Suppressor macrophage treated with lipopolysaccharide for 1 hour (primary cell): ENCODE results near the gene SLC17A1.
A peak's percentile ranks its signal among the peaks of the same experiment; 100 is the strongest.

Experiments
- DNase-seq, 3 donors: peaks; one replicate each; pipeline ENCODE4 v3.0.0-alpha.2; 2020 to 2022

Gene SLC17A1

DNA sequence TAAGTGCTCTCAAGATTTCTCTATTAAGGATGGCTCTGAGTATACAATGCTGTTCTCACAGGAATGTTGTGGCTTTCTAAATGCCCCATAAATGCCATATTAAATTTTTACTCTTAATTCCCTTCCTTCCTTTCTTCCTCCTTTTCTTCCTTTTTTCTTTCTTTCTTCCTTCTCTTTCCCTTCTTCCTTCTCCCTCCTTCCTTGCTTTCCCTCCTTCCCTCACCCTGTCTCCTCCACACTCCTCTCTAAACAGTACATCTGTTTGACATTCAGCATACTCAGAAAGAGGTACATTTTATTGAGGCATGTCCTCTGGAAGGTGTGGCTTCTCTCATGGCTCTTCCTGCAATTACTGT lies 433 bp upstream of the SLC17A1 start:
- no peak for DNase-seq

DNA sequence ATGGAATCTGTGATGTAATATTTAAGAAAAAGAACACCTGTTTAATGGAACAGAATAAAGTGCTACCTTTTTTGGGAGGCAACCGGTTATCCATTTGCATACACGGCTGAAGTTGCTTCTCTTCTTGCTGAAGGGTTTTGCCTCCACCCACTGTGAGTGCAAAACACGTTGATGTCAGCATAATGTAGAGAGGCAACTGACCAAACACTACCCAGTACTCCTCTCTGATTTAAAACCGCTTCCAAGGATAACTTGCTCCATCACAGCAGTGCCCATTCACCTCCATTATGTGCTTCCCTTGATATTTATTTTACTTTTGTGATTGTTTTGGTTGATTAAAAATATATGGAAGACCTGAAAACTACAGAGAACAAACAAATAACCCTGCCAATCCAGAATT lies 1.4 kb downstream of the SLC17A1 start:
- DNase-seq = no peak

DNA sequence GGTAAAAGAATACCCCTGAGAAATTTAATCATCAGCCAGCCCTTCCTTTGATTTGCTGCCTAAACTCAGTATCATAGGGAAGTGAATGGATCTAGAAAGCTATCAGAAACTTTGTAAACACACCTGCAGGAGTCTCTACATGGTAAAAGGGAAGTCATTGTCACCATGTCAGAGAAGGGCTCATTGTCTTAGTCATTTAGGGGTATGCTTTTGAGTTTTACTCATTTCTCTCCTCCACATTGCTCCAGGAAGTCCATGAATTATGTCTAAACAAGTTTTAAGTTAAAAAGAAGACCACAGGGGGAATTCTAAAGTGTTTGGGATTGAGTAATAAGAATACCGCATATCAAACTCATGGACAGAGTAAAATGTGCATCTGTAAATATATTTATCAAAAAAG lies 2.5 kb downstream of the SLC17A1 start:
- no peak for DNase-seq

DNA sequence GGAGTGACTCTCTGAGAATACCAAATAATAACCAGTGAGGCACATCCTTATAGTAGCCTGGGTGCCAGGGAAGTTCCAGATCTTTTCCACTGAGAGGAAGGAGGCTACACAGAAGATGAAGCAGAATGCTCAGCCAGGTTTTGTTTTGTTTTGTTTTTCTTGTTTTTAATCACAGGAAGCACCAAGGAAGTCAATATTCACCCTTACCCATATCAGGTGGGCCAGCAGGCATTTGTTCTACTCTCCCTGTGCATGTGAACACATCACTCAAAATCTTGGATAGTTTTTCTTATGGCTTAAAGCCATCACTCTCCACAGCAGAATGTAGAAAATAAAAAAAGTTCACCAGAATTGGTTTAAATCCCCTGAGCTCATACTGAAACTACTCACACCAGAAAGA lies 10.5 kb downstream of the SLC17A1 start:
- DNase-seq = no peak

DNA sequence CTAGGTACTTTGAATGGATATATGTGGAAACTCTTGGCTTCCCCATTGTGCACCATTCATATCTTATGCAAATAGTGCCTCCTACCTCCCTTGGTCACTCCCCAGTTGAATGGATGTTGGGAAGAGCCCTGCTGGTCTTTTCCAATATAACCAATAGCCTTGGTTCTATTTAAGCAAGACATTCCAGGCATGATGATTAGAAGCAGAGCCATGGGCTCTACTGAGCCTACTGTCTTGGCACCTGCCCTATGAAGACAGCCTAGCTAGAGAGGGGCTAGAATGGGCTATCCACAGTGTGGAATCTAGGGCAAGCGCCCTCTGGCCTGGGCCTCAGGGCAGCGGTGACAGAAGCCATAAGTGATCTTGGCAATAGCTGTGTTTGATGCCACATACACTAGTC lies 15.6 kb downstream of the SLC17A1 start:
- DNase-seq = no peak

DNA sequence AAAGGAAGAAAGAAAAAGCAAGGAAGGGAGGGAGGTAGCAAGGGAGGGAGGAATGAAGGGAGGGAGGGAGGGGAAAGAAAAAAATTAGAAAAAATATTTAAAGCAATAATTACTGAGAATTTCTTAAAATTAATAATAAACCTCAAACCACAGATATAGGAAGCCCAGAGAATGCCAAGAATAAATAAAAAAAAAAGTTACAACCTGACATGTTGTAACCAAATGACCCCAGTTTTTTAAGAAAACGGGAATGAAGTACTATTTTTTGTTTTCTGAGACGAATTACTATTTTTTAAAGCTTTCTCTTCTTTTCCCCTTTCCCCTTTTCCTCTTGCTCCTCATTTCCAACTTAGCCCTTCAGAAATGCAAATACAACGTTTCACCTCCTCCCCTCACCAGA lies 16.7 kb downstream of the SLC17A1 start:
- DNase-seq = no peak

DNA sequence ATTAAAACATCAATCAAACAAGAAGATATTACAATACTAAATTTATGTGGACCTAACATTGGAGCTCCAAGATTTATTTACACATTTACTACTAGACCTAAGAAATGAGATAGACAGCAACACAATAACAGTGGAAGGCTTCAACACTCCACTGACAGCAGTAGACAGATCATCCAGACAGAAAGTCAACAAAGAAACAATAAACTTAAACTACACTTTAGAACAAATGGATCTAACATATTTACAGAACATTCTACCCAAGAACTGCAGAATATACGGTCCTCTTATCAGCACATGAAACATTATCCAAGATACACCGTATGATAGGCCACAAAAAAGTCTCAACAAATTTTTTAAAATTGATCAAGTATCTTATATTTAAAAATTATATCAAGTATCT lies 27.0 kb downstream of the SLC17A1 start:
- no peak for DNase-seq

DNA sequence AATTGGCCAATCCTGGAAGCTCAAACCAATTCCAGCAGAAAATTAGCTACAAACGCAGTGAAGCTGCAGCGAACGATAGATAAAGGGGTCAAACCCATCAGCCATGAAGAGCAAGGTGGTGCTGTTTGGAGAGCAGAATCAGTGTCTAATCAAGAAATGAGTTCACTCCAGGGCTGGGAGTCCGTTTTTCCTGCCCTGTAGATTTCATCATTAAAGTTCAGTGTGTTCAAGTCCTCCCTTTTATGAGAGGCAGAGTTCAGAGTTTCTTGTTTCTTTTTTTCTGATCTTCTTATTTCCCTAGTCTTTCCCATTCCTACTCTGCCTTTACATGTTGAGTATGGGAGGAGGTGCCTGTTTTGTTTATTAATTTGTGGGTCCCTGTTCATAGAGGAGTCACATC lies 30.4 kb downstream of the SLC17A1 start:
- no peak for DNase-seq

DNA sequence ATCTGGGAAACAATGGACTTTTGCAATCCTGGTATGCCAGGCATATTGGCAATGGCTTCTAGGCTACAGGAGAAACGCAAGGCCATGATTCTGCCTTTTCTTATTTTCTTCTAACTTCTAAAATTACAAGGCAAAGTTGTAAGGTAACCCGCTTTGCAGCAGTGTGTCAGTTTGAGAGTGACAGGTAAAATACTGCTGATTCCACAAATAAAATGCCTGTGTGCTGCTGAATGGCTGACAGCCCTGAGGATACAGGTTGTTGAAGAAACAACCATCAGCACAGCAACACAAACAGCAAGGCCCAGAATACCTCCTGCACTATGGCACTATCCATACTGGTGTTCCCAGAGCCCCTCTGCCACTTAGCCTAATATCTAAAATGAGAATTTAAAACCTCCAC lies 37.1 kb downstream of the SLC17A1 start:
- no peak for DNase-seq

DNA sequence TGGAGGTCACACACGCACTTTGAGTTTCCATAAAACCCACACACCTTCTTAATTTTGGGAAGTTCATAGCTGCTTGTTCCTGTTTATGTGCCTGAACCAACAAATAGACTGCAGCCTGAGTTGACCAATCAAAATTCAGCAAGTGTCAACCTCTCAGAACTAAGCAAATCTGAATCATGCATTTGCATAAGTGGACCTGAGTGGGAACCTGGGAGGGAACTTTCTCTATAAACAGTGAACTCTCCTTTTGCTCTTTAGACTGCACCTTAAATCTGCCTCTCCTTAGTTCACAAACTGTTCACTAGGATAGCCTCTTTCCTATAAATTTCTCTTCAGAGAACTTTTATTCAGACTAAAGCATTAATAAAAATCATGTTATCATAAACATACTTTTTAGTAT lies 37.9 kb downstream of the SLC17A1 start:
- peak in 2 of 3 donors; percentile 3 to 16 for DNase-seq

DNA sequence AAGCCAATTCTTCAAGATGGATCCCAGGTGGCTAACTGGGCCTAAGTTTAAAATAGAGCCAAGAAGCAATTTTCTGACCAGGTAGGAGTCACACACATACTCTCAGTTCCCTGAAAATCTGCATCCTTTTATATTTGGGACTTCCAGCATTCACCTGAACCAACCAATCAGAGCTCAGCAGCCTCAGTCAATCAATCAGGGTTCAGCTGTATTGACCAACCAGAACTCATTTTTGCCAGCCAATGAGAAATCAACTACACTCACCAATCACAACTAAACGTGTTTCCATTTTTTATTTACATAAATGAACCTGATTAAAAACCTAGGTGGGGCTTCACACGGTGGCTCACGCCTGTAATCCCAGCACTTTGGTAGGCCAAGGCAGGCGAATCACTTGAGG lies 39.8 kb downstream of the SLC17A1 start:
- no peak for DNase-seq

DNA sequence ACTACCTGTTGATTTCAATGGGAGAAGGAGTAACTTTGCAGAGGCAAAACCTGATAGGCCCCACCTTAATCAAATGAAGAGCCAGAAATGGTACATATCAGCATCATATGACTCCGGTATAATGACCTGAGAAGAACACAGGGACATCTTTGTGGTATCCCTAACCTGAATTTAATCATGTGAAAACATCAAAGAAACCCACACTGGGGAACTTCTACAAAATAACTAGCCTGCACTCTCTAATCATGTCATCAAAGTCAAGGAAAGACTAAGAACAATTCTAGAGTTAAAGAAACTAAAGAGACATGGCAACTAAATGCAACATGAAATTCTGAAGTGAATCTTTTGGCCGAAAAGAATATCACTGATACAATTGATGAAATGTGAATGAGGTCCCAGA lies 42.4 kb downstream of the SLC17A1 start:
- no peak for DNase-seq

DNA sequence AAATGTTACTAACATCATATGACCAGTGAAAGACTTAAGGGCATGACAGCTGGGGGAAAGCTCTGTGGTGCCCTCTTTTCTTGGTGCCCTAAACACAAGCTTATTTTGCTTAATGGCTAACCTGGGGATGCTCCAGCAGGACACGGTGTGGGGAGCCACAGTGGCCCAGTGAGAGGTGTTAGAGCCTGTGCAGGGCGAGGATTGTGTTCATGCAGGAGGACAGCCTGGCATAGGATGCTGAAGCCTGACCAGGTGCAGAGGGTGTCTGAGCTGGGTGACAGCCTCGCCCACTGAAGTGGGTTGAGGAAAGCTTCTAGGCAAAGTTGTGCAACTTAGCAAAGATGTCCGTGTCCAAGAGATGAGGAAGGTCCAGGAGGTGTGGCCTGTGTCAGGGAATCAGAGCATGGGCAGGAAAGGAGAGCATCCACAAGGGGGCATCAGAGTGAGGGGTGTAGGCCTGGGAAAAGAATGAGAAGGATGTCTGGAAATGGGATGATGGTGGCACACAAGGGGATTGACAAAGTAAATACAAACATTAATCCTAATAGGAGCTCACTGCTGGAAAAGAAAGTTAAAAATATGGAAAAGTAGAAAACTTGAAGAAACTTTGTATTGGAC lies 43.4 kb downstream of the SLC17A1 start:
- peak; percentile 56 to 79 (median 74) for DNase-seq

DNA sequence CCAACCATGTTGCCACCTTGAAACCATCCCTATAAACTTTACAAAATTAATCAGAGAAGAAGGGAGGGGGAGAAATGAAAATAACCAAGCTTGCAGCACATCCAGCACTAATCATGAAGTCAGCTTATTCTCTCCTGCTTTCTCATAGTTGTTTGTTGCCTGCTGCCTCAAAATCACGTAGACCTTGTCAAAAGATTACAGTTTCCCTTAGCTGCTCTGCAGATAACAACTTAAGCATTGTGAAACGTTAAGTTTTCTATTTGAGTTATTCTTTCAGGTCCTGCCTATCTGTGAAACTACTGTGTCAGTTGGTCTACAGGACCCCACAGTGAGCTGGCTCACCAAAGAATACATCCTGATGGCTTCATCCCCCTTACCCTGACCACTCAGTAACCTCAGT lies 44.4 kb downstream of the SLC17A1 start:
- no peak for DNase-seq

DNA sequence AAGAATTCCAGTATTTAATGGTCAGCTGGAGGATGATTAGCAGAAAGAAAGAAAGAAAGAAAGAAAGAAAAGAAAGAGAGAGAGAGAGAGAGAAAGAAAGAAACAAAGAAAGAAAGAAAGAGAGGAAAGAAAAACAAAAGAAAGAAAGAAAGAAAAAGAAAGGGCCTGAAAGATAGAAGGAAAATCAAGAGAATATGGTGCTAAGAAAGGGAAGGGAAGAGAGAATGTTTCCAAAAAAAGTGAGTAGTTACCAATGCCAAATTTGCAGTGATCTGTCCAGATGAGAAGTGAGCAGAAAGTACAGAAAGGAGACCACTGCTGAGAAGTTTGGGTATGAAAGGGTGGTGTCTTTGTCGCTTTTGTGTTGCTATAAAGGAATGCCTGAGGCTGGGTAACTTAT lies 50.7 kb downstream of the SLC17A1 start:
- DNase-seq = no peak

DNA sequence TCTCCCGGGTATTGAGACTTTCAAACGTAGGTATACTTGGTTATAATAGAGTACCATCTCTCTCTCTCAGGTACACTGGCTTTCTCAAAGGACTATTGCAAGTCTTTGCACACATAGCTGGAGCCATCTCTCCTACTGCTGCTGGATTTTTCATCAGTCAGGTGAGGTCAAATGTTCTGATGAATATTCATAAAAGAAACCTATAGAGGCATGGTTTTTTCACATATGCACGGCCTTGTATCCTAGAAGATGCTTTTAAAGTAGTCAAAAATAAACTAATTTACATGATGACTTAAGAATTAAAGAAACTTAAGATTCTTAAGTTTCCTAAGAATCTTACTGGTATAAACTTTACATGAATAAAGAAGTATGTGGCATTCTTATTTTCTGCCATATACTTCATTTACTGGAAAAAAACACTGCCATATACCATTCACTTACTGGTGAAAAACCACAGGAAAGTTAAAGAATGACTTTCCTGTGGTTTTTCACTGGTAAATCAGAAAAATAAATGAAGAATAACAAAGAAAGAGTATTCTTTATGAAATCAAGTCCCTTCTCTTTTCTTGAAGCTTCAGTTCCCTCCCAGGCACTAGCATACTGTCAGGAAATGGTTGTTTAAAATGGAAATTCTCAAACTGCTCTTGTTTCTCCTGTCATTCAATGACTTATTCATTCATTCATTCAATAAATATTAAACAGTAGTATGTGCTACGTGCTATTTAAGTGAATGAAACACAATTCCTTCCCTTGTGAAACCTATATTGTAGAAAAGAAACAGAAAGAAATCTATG lies 53.8 kb downstream of the SLC17A1 start:
- DNase-seq = no peak

DNA sequence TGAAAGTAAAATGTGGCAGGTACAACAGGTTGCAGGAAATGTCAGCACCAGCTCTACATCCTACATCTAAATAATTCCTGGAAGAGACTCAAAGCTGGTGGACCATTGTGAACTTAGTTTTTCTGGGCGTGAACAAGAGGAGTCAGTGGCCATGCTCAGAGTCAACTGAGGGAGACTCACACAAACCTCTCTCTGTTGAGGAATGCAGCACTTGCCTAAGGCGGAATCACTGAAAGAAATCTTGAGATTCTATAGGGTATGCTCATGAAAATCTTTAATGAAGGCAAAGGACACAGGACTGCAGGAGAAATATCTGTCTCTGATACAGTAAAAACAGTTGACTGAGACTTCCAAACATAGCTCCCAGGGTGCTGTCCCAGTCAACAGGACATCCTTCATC lies 54.8 kb downstream of the SLC17A1 start:
- no peak for DNase-seq

DNA sequence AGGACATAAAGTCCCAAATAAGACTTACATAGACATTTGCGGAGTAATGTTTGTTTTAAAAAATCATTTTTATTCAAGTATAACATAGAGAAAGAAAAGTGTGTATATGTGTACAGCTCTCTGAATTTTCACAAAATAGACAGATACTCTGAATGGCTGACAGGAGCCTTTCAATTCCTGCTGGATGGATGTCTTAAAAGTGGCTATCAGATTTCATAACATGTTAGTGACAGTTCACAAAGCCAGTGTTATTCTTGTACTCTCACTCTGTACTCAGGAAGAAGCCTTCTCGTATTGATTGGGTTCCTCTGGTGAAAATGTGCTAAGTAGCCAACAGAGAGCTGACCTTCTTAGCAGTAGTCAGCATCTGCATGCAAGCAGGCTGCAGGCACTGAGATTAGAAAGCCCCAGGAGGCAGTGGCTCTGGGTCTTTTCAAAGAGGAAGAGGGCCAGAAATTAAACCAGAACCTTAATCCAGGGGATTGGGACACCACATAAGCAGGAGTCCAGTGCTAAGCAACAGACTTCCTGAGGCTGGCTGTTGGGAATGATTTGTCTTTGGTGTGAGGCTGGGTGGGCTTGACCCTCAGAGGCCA lies 57.6 kb downstream of the SLC17A1 start:
- no peak for DNase-seq

DNA sequence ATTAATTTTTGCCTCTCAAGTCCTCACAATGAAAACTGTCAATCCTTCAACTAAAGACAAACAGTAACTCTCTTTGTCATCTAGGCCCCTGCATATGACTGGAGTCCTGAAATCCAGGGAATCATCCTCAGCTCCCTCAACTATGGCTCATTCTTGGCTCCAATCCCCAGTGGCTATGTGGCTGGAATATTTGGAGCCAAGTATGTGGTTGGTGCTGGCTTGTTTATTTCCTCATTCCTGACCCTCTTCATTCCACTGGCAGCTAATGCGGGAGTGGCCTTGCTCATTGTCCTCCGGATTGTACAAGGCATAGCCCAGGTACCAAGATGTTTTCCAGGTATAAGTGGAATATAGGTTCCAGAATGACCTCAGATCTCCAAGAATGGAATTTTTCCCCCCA lies 61.9 kb downstream of the SLC17A1 start:
- DNase-seq = no peak

DNA sequence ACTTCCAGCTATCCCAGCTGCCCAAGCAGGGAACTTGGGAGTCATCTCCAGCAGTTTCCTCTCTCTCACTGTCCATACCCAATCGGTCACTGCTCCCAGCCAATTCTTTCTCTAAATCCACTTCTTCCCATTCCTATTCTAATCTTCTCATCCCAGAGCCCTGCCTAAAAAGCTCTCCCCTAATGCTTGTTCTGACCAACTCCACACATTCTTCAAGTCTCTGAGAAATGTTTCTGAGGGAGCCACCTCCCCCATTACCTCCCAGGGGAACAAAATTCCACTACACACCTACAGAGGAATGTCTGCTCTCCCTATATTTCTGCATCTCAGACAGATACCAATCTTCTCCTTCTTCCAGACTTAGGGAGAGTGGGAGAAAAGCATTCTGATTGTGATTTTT lies 63.3 kb downstream of the SLC17A1 start:
- DNase-seq = no peak

DNA sequence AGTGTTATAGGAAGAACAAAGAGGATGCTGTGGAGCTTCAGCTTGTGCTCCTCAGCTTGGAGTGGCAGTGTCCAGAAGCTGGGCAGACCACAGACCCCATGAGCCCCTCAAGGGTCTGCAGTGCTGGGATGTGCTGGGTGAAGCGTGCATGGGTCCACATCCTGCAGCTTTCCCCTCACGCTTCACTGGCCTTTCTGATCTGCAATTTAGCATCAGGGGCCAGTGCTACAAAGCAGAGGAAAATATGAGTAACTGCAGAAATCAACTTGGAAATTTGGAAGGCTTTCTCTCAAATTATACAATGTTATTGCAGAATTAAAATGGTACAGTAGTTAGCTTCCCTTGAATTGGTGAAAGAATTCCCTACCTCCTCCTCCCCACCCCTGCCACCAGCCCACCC lies 67.2 kb downstream of the SLC17A1 start:
- no peak for DNase-seq

DNA sequence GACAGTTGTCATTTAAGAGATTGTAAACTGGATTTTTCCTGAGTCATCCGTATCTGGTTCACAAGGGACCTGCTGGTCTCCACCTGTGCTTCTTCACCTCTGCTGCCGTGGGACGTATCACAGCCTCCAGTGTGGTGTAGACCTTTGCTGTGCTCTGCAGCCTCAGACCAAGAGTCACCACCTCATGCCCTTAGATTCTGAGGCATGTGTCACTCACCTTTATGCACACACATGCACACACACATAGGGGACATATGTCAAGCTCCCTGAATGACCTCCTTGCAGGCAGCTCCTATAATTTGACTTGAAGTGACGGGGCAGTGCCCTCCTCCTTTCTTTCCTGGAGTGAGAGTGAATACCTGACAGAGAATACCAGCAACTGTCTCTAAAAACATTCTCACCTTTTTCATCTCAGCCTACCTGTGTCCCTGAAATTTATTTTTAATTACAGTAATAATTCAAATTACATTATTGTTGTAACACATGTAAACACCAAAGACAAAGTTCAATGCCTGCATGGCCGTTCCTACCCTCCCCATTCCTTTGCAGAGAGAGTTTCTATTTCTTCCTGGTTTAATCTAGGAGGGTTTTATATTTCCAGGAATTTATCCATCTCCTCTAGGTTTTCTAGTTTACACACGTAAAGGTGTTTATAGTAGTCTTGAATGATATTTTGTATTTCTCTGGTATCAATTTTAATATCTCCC lies 73.8 kb downstream of the SLC17A1 start:
- no peak for DNase-seq

DNA sequence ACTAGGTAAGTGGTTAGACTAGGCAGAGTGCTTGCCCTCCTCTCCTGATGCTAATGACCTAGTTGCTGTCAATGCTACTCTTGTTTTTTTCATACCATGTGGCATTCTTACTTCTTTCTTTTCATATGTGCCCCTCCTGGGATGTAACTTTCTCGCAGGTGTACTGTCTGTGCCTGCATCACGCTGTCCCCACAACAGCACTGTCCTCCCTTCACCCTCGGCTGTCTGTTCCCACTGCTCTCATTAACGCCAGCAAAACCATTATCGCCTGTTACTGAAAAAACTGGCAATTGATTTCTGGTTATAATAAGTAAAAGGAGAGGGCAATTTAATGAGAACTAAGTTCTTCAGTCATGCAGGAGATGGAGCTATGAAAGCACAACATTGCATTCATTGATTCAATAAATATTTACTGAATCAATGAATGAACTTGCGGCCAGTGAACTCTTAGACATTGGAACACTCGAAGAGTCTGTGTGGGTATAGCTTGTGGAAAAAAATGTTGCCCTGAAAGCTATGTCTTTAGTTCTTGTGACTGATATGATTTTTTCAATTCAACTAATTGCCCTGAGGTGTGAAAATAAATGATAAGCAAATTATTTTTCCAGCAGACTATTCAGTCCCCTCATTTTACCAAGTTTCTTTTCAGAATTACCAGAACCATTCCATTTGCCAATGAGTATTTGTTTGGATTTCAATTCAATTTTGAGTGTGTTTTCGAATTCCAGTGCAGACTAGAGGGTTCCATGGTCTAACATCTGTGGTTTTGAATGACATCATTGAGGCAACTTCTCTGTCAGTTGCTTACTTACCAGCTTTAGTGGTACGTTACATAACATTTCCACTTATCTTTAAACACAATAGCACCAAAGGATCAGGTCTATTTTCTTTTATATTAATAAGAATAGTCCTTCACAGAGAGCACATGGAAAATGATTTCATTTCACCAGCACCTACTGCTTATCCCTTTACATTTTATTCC lies 75.2 kb downstream of the SLC17A1 start:
- DNase-seq = no peak
